HepG2 (cell line): ENCODE results near the gene ZNF451. TPM values are rescaled to one million over a fixed set of nuclear protein-coding genes. Genes with fewer than 3 reads are reported as not detected.

Experiments used
- ATAC-seq: fragments of 200-7000 bp; cut with Tn5 transposase; 3 replicates; pipeline ENCODE4 v1.9.1; 2020; ENCODE audit warnings: mild to moderate bottlenecking, moderate library complexity
- BruUV-seq: library from RNA; stranded (reverse); fragments of 400-500 nt; replicated peaks from 2 replicates; lab custom pipeline; 2021; lab: Mats Ljungman, UMichigan
- CTCF ChIA-PET: fragments of 300-600 bp; formaldehyde crosslinking; extraction: SDS; loops from one replicate; lab custom pipeline; 2021; ENCODE audit warnings: low total read pairs, inconsistent platforms, low intra/inter-chr PET ratio; lab: Yijun Ruan, JAX
- POLR2A ChIA-PET: fragments of 350-600 bp; sonication (Branson Sonifier 250); formaldehyde crosslinking; loops from one replicate; lab custom pipeline; 2020; ENCODE audit warnings: antibody characterized with exemption, inconsistent platforms; lab: Yijun Ruan, JAX
- DNase-seq: peaks from one replicate; pipeline ENCODE4 v3.0.0-alpha.2; 2015; ENCODE audit warnings: low spot score
- FAIRE-seq: peaks from 3 replicates; lab custom pipeline; 2011; peaks lifted over from hg19 to GRCh38; lab: Jason Lieb, UNC
- H2AFZ ChIP-seq: one replicate; pipeline ENCODE4 v1.6.1; 2011; ENCODE audit warnings: low read length, inconsistent platforms
- H3K27ac ChIP-seq: fragments of 300-600 bp; 3 replicates; pipeline ENCODE4 v1.8.0; 2011; ENCODE audit warnings: mixed run types, mild to moderate bottlenecking, mixed read lengths, low read length, inconsistent platforms; ENCODE audit not compliant: insufficient read depth; ENCODE audit errors: extremely low read length
- H3K27me3 ChIP-seq, 2 experiments: fragments of 200-600 bp in 1 of 2; 2 replicates in 1 of 2; 3 replicates in 1 of 2; pipeline versions ENCODE4 v1.6.0 to v1.8.0; 2011; ENCODE audit warnings: low read length in 2 of 2, mild to moderate bottlenecking in 2 of 2, moderate library complexity in 2 of 2, inconsistent platforms in 1 of 2; ENCODE audit not compliant: insufficient read depth in 2 of 2, control insufficient read depth in 1 of 2
- H3K36me3 ChIP-seq, 2 experiments: fragments of 200-600 bp in 1 of 2; replicated peaks in 1 of 2; 2 replicates in 1 of 2; 3 replicates in 1 of 2; pipeline versions ENCODE4 v1.5.1 to v1.8.0; 2011; ENCODE audit warnings: low read length in 2 of 2, inconsistent platforms in 1 of 2; ENCODE audit not compliant: insufficient read depth in 2 of 2, control insufficient read depth in 1 of 2
- H3K4me1 ChIP-seq: 2 replicates; pipeline ENCODE4 v1.5.1; 2012; ENCODE audit warnings: low read length, inconsistent platforms; ENCODE audit not compliant: insufficient read depth
- H3K4me2 ChIP-seq: 2 replicates; pipeline ENCODE4 v1.6.0; 2011; ENCODE audit warnings: low read depth, low read length, inconsistent platforms
- H3K4me3 ChIP-seq, 3 experiments: fragments of 200-600 bp in 1 of 3; sonication (generic), shearing (Covaris generic) in 1 of 3; replicated peaks in 1 of 3; 2 replicates each; pipeline ENCODE4 v1.5.1; 2011 to 2016; ENCODE audit warnings: low read length in 3 of 3, inconsistent platforms in 2 of 3, low read depth in 2 of 3, mild to moderate bottlenecking in 2 of 3, control low read depth in 1 of 3, mixed read lengths in 1 of 3; ENCODE audit not compliant: insufficient read depth in 1 of 3
- H3K79me2 ChIP-seq: one replicate; pipeline ENCODE4 v1.6.1; 2011; ENCODE audit warnings: low read length, inconsistent platforms; ENCODE audit not compliant: insufficient read depth
- H3K9ac ChIP-seq: 2 replicates; pipeline ENCODE4 v1.6.0; 2011; ENCODE audit warnings: mild to moderate bottlenecking, low read depth, low read length, inconsistent platforms; ENCODE audit not compliant: insufficient read depth
- H3K9me3 ChIP-seq: 2 replicates; pipeline ENCODE4 v1.5.1; 2012; ENCODE audit warnings: mild to moderate bottlenecking, low read length
- H4K20me1 ChIP-seq: 2 replicates; pipeline ENCODE4 v1.6.0; 2011; ENCODE audit warnings: inconsistent platforms, mild to moderate bottlenecking, low read length, moderate library complexity; ENCODE audit not compliant: insufficient read depth
- ADNP ChIP-seq: sonication (generic); formaldehyde crosslinking; IDR thresholded peaks from 2 replicates; pipeline ENCODE4 v1.4.0; 2020; ENCODE audit warnings: missing genetic modification reagents
- DDIT3 ChIP-seq: sonication (generic); formaldehyde crosslinking; IDR thresholded peaks from 2 replicates; pipeline ENCODE4 v1.4.0; 2020; ENCODE audit warnings: mild to moderate bottlenecking, missing genetic modification reagents
- ETV5 ChIP-seq: IDR thresholded peaks from 2 replicates; pipeline ENCODE4 v1.6.1; 2018; ENCODE audit warnings: missing biosample characterization, missing genetic modification reagents, inconsistent platforms, borderline replicate concordance
- FOXK1 ChIP-seq: sonication (generic); formaldehyde crosslinking; IDR thresholded peaks from 2 replicates; pipeline ENCODE4 v1.4.0; 2020; ENCODE audit warnings: low read depth, missing genetic modification reagents, borderline replicate concordance
- GPN1 ChIP-seq: sonication (generic); formaldehyde crosslinking; IDR thresholded peaks from 2 replicates; pipeline ENCODE4 v1.5.1; 2020; ENCODE audit warnings: missing genetic modification reagents, borderline replicate concordance
- IKZF1 ChIP-seq: fragments of 450-650 bp; IDR thresholded peaks from 2 replicates; pipeline ENCODE4 v1.7.1; 2016
- MED1 ChIP-seq: sonication (generic); formaldehyde crosslinking; IDR thresholded peaks from 2 replicates; pipeline ENCODE4 v1.4.0; 2020; ENCODE audit warnings: missing genetic modification reagents
- MEF2D ChIP-seq: sonication (generic); formaldehyde crosslinking; IDR thresholded peaks from 2 replicates; pipeline ENCODE4 v1.5.1; 2020; ENCODE audit warnings: mild to moderate bottlenecking, missing genetic modification reagents
- MIXL1 ChIP-seq: IDR thresholded peaks from 2 replicates; pipeline ENCODE4 v1.6.1; 2016
- MYNN ChIP-seq: sonication (generic); formaldehyde crosslinking; IDR thresholded peaks from 2 replicates; pipeline ENCODE4 v1.4.0; 2020; ENCODE audit warnings: mild to moderate bottlenecking, low read depth, missing genetic modification reagents
- RXRB ChIP-seq: IDR thresholded peaks from 2 replicates; pipeline ENCODE4 v1.6.1; 2016; ENCODE audit warnings: borderline replicate concordance, missing genetic modification reagents, missing compliant biosample characterization
- TBL1XR1 ChIP-seq: fragments of 150-350 bp; IDR thresholded peaks from 2 replicates; pipeline ENCODE4 v1.6.1; 2014; ENCODE audit warnings: borderline replicate concordance, low read length; ENCODE audit not compliant: partially characterized antibody
- ZNF3 ChIP-seq: IDR thresholded peaks from 2 replicates; pipeline ENCODE4 v1.7.0; 2017; ENCODE audit warnings: inconsistent platforms
- ZNF572 ChIP-seq: sonication (generic); formaldehyde crosslinking; IDR thresholded peaks from 2 replicates; pipeline ENCODE4 v1.5.1; 2020; ENCODE audit warnings: mild to moderate bottlenecking, missing genetic modification reagents
- ZNF609 ChIP-seq: sonication (generic); formaldehyde crosslinking; IDR thresholded peaks from 2 replicates; pipeline ENCODE4 v1.4.0; 2020; ENCODE audit warnings: mild to moderate bottlenecking, missing genetic modification reagents, borderline replicate concordance
- ZNF773 ChIP-seq: sonication (generic); formaldehyde crosslinking; IDR thresholded peaks from 2 replicates; pipeline ENCODE4 v1.4.0; 2020; ENCODE audit warnings: missing genetic modification reagents, borderline replicate concordance
- WGBS: methylation state at CpG from one replicate; pipeline ENCODE4 v1.1.6; 2017; ENCODE audit warnings: low lambda C conversion rate; 5-methylcytosine and 5-hydroxymethylcytosine counted together
- in situ Hi-C: cut with HindIII; loops from 2 replicates; pipeline ENCODE4 v1.10.0; 2017; ENCODE audit warnings: low pct_unique_long_range_greater_than_20kb; ENCODE audit not compliant: extremely low pct_ligation_motif_present
- intact Hi-C: fragments of 100-400 bp; cut with micrococcal nuclease; formaldehyde crosslinking; loops from one replicate; pipeline ENCODE4 v1.10.0; 2022; ENCODE audit not compliant: unreplicated experiment
- polyA plus RNA-seq, 8 experiments: library from polyadenylated mRNA; depleted of rRNA in 3 of 8; stranded (reverse) in 7 of 8; unstranded in 1 of 8; fragments of >200 nt; fragmentation: Illumina TruSeq in 4 of 8; extraction: Trizol in 4 of 8; gene quantifications; 2 replicates each; pipeline versions ENCODE4 v1.2.1 to v1.2.3, GENCODE V29; 2011 to 2016; ENCODE audit warnings: low read depth in 4 of 8, missing spikeins in 1 of 8, mixed read lengths in 1 of 8; ENCODE audit not compliant: insufficient read depth in 1 of 8
- total RNA-seq, 5 experiments: library from RNA; depleted of rRNA; stranded (reverse); fragments of >200 nt; fragmentation: Illumina TruSeq; extraction: Trizol; gene quantifications; 2 replicates each; pipeline ENCODE4 v1.2.3, GENCODE V29; 2016; ENCODE audit warnings: low read depth in 1 of 5

Gene ZNF451
- total and polyA plus RNA-seq, 2 of the 13 experiments (the other 11 are each of a cell fraction or from before 2014, with no cell fraction given): 32.1 to 65.7 TPM

GRCh38 chr6:57207141-57207540 is 117.2 kb downstream of the ZNF451 start:
- Histone ChIP-seq H3K4me1 (no peaks in the 10 kb centered on the region), H3K36me3 (no peaks in the 10 kb centered on the region; a peak in 1 of 5 replicates), H3K9me3 (no peaks in the 10 kb centered on the region), H3K27ac (no peak overlapping the region), H3K4me2 (no peak overlapping the region), H2AFZ (no peak overlapping the region), H3K9ac (no peak overlapping the region), H4K20me1 (no peaks in the 10 kb centered on the region), H3K27me3 (no peaks in the 10 kb centered on the region), H3K4me3 (no peak overlapping the region), H3K79me2 (peaks cover 3% of the 10 kb centered on the region)
- in situ Hi-C loops (no loop called here), intact Hi-C loops (no loop called here)
- TF ChIP-seq ETV5 (no peak), RXRB (CRISPR knock-in tag) (no peak), MYNN (CRISPR knock-in tag) (no peak), ZNF572 (CRISPR knock-in tag) (no peak), MED1 (CRISPR knock-in tag) (no peak), DDIT3 (CRISPR knock-in tag) (no peak), MIXL1 (CRISPR knock-in tag) (no peak), GPN1 (CRISPR knock-in tag) (no peak), IKZF1 (no peak), ZNF773 (no peak), MEF2D (CRISPR knock-in tag) (no peak)
- POLR2A ChIA-PET: no interaction called here
- no peak for DNase-seq
- ATAC-seq: no peak
- CTCF ChIA-PET: no interaction called here
- FAIRE-seq: no peak
- BruUV-seq: no TSS peak
- WGBS: 99% methylated on average over 2 of the region's 2 CpGs

- ChIA-PET CTCF (no interaction called here), POLR2A (no interaction called here)
- H3K79me2 ChIP-seq: no peaks in the 10 kb centered on the region
- no peak overlapping the region for H3K4me3 ChIP-seq
- H3K36me3 ChIP-seq: no peaks in the 10 kb centered on the region; a peak in 1 of 5 replicates
- ATAC-seq (no peak), FAIRE-seq (no peak), DNase-seq (no peak)
- H4K20me1 ChIP-seq: no peaks in the 10 kb centered on the region
- H3K4me1 ChIP-seq: 0 out of 2 replicates have a peak, but pooled peaks cover 6% of the 10 kb centered on the region
- intact Hi-C loops (no loop called here), in situ Hi-C loops (no loop called here)
- H3K4me2 ChIP-seq: no peak overlapping the region
- no peaks in the 10 kb centered on the region for H3K9me3 ChIP-seq
- no peak overlapping the region for H3K9ac ChIP-seq
- no peaks in the 10 kb centered on the region for H3K27me3 ChIP-seq
- H3K27ac ChIP-seq: no peak overlapping the region
- H2AFZ ChIP-seq: no peak overlapping the region
- 98% methylated on average over 4 of the region's 4 CpGs for WGBS
- BruUV-seq: no TSS peak
- no peak for TF ChIP-seq TBL1XR1
- no peak for TF ChIP-seq ZNF609 (CRISPR knock-in tag)
- no peak for TF ChIP-seq FOXK1 (CRISPR knock-in tag)
- no peak for TF ChIP-seq ADNP
- no peak for TF ChIP-seq ZNF3 (CRISPR knock-in tag)
Measured at GRCh38 chr6:57207872-57208271, 117.9 kb downstream of the ZNF451 start.
